A673 (cell line): ENCODE measurements around the gene ITGB6. TPM values are rescaled to one million over a fixed set of nuclear protein-coding genes. Genes with fewer than 3 reads are reported as not detected.

ENCODE experiments used
- BruUV-seq: library from RNA; stranded (reverse); fragments of 400-500 nt; replicated peaks from 2 replicates; lab custom pipeline; 2021; lab: Mats Ljungman, UMichigan
- CTCF ChIA-PET: fragments of 300-600 bp; sonication (Branson Sonifier 250); formaldehyde crosslinking; loops from one replicate; lab custom pipeline; 2022; ENCODE audit warnings: antibody characterized with exemption; lab: Charles Lee
- POLR2A ChIA-PET: fragments of 300-600 bp; sonication (Branson Sonifier 250); formaldehyde crosslinking; loops from one replicate; lab custom pipeline; 2022; ENCODE audit warnings: antibody characterized with exemption; ENCODE audit not compliant: low non-redundant PET; lab: Charles Lee
- DNase-seq: peaks from one replicate; pipeline ENCODE4 v3.0.0-alpha.2; 2015; ENCODE audit warnings: low spot score
- H3K27ac ChIP-seq: fragments of 200-600 bp; sonication (generic); 2 replicates; pipeline ENCODE4 v1.5.1; 2016; ENCODE audit warnings: mixed run types, low read depth, mild to moderate bottlenecking, mixed read lengths, antibody characterized with exemption, low read length; ENCODE audit not compliant: poor library complexity, severe bottlenecking
- H3K27me3 ChIP-seq: fragments of 200-600 bp; sonication (generic); replicated peaks from 2 replicates; pipeline ENCODE4 v1.6.1; 2017; ENCODE audit warnings: mixed run types, low read depth, mild to moderate bottlenecking, mixed read lengths, antibody characterized with exemption, low read length; ENCODE audit not compliant: insufficient read depth, poor library complexity
- H3K36me3 ChIP-seq: fragments of 200-600 bp; sonication (generic); 2 replicates; pipeline ENCODE4 v1.6.1; 2016; ENCODE audit warnings: mixed run types, mild to moderate bottlenecking, mixed read lengths, antibody characterized with exemption, low read length; ENCODE audit not compliant: insufficient read depth, poor library complexity, severe bottlenecking
- H3K4me1 ChIP-seq: fragments of 200-600 bp; sonication (generic); 2 replicates; pipeline ENCODE4 v1.6.1; 2017; ENCODE audit warnings: mixed run types, mild to moderate bottlenecking, mixed read lengths, antibody characterized with exemption, low read length; ENCODE audit not compliant: insufficient read depth, poor library complexity, severe bottlenecking
- H3K4me3 ChIP-seq: fragments of 200-600 bp; sonication (generic); 2 replicates; pipeline ENCODE4 v1.5.1; 2016; ENCODE audit warnings: low read depth, mixed run types, mild to moderate bottlenecking, mixed read lengths, low read length; ENCODE audit not compliant: poor library complexity, severe bottlenecking
- H3K9me3 ChIP-seq: fragments of 200-600 bp; sonication (generic); 2 replicates; pipeline ENCODE4 v1.6.1; 2016; ENCODE audit warnings: mixed run types, low read depth, mild to moderate bottlenecking, mixed read lengths, antibody characterized with exemption, low read length; ENCODE audit not compliant: poor library complexity, severe bottlenecking
- CTCF ChIP-seq: fragments of 300-800, 200-600 bp; sonication (generic); conservative IDR thresholded peaks from 2 replicates; pipeline ENCODE4 v1.5.1; 2017; ENCODE audit warnings: low read depth, mild to moderate bottlenecking, antibody characterized with exemption, low read length, moderate library complexity, mixed read lengths
- EZH2 ChIP-seq: fragments of 200-600 bp; sonication (generic); IDR thresholded peaks from 2 replicates; pipeline ENCODE4 v1.6.1; 2017; ENCODE audit warnings: borderline replicate concordance, low read depth, mild to moderate bottlenecking, mixed read lengths, antibody characterized with exemption, low read length; ENCODE audit not compliant: poor library complexity, severe bottlenecking
- intact Hi-C: fragments of 100-400 bp; cut with micrococcal nuclease; formaldehyde crosslinking; loops from one replicate; pipeline ENCODE4 v1.10.0; 2022; ENCODE audit not compliant: unreplicated experiment
- total RNA-seq: library from RNA; stranded (reverse); gene quantifications from 2 replicates; pipeline ENCODE4 v1.2.3, GENCODE V29; 2021

Gene ITGB6
- total RNA-seq, 1 experiment from 2014 or later = not detected

GRCh38 chr2:160167089-160167740 is 32.9 kb downstream of the ITGB6 start:
- Histone ChIP-seq H3K4me1 (peaks cover 21% of the 10 kb centered on the region), H3K9me3 (no peaks in the 10 kb centered on the region), H3K36me3 (no peaks in the 10 kb centered on the region), H3K4me3 (no peak overlapping the region), H3K27ac (no peak overlapping the region), H3K27me3 (no peaks in the 10 kb centered on the region)
- CTCF ChIA-PET = no interaction called here
- TF ChIP-seq CTCF (no peak), EZH2 (no peak)
- intact Hi-C loops = no loop called here
- POLR2A ChIA-PET = no interaction called here
- peak; percentile 82 for DNase-seq
- BruUV-seq = no TSS peak

- Histone ChIP-seq H3K4me1 (peaks cover 21% of the 10 kb centered on the region), H3K27ac (no peak overlapping the region), H3K4me3 (no peak overlapping the region), H3K27me3 (no peaks in the 10 kb centered on the region), H3K9me3 (no peaks in the 10 kb centered on the region), H3K36me3 (no peaks in the 10 kb centered on the region)
- no peak for DNase-seq
- ChIA-PET CTCF (no interaction called here), POLR2A (no interaction called here)
- intact Hi-C loops = no loop called here
- BruUV-seq = no TSS peak
- TF ChIP-seq CTCF (no peak), EZH2 (no peak)
Observed at GRCh38 chr2:160165996-160166395, 34.1 kb downstream of the ITGB6 start.

GRCh38 chr2:160165081-160165480 is 35.0 kb downstream of the ITGB6 start:
- H3K9me3 ChIP-seq = no peaks in the 10 kb centered on the region
- no peaks in the 10 kb centered on the region for H3K36me3 ChIP-seq
- CTCF ChIA-PET = no interaction called here
- POLR2A ChIA-PET = no interaction called here
- H3K27ac ChIP-seq = no peak overlapping the region
- no peak for DNase-seq
- no peak overlapping the region for H3K4me3 ChIP-seq
- peaks cover 21% of the 10 kb centered on the region for H3K4me1 ChIP-seq
- BruUV-seq = no TSS peak
- TF ChIP-seq EZH2 (no peak), CTCF (no peak)
- intact Hi-C loops = no loop called here
- no peaks in the 10 kb centered on the region for H3K27me3 ChIP-seq
